ENCODE data around the gene PCDH11Y.
"Not testable (repeated sequence)": the region's sequence is repeated elsewhere in the genome, so short reads cannot be mapped to it uniquely, and the experiment has no call there.

PCDH11Y gene

DNA sequence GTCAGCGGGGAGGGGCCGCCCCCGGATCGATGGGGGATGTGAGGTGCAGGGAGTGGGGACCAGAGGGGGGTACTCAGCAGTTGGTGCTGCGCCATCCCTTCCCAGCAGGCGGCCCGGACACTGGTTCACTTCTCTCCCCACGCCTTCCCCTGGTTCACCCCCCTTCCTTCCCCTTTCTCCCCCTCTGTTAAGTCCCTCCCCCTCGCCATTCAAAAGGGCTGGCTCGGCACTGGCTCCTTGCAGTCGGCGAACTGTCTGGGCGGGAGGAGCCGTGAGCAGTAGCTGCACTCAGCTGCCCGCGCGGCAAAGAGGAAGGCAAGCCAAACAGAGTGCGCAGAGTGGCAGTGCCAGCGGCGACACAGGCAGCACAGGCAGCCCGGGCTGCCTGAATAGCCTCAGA is at the start of gene PCDH11Y:
Gene PCDH11Y (plus strand): TSS at position 240 of the 400 bp plus-strand sequence. CDS start 56,804 bp downstream, outside the sequence.
- H3K27ac ChIP-seq; H3K4me3 ChIP-seq; DNase-seq (ENCODE audit: low spot score): not testable (repeated sequence)

DNA sequence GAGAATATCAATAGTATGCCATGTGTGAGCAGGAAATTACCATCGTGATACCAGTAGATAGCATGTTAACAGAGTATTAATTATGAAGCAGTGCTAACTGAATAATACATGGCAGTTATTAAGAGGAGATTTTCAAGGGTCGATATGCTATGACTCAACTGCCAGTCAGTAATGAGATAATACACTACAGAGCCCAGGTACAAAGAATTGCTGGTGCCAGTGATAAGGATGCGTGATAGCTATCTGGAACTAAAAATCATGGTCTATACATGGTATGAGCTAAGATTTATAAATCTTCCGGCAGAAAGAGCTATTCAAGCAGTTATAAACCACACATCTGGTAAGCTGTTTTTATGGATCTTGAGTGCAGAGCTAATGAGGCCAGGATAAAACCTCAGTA is 32.2 kb upstream of the PCDH11Y start:
- not testable (repeated sequence) for H3K27ac ChIP-seq; H3K4me3 ChIP-seq; DNase-seq (ENCODE audit: low spot score)

DNA sequence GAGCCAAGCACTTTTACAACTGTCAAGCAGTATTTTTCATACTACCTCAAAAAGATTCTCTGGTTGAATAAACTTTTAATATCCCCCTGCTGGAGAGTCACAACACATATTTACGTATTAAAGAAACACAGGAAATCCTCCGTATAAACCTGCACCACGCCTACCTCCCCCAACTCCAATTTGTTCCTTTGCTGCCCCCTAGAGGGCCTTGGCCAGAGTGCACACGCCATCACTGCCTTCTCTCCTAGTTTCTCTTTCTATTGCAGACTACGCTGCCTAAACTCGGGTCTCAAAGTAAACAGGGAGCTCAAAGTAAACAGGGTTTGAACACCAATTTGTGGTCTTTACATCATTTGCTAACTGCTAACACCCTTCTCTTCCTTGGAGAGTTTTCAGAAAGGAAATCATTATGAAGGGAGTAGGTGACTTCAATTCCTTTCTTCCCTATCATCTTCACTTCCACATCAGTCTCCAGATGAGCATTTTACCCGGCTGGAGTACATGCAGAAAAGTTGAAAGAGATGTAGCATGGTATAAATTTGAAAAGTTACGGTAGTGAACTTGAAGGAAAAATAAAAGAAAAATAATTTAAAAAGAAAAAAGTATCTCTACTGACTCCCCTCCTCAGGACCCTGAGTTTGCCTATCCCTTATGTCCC is 8.2 kb upstream of the PCDH11Y start:
- not testable (repeated sequence) for DNase-seq (ENCODE audit: low spot score); H3K27ac ChIP-seq

DNA sequence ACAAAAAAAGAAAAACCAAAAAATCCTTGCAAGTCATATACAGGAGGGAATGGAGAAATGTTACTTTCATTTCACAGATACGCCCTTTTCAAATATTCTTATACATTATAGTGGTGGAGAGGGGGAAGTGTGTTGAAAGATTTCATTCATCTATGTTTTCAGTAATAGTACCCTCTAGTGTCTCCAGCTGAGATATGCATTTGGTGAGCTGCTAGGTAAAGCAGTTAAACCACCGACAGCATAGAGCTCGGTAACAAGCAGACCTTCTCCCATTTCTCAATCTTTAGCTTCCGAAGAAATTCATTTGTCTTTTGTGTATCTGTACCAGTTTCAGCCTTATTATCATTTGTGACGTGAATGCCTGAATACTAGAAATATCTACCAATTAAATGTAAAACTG is 5.2 kb upstream of the PCDH11Y start:
- not testable (repeated sequence) for H3K4me3 ChIP-seq; DNase-seq (ENCODE audit: low spot score); H3K27ac ChIP-seq

More for the DNA sequence above, 8.2 kb upstream of the PCDH11Y start:
- H3K4me3 ChIP-seq, result not testable (repeated sequence)

DNA sequence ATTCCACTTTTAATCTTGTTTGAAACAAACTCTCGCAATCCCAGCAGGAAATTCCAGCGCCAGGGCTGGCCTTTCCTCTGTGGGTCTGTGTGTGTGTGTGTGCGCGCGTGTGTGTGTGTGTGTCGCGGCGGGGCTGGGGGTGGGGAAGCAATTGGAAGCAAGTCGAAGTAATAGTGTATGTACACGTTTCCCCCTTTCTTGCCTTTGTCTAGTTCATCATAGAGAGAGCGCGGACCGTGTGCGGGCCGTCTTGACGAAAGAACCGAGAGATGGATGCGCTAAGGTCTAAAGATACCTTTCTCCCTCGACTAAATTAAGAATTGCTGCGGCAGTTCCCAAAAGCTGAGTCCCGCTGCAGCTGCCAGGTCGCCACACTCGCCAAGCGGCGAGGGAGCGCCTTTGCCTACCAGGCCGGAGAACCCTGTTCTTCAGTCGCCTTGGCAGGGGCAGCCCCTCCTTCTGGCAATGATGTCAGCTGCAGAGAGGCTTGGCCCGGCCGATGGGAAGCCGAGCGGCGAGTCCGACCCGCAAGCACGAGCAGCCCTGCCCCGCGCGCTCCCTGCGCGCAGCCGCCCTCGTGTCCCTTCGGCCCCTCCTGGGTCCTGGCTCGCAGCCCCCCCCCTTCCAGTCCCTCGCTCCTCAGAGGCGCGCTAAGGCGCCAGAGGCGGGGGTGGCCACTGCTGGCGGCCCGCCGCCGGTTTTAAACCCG is 2.5 kb downstream of the PCDH11Y start:
- H3K4me3 ChIP-seq; DNase-seq (ENCODE audit: low spot score); H3K27ac ChIP-seq: not testable (repeated sequence)

- not testable (repeated sequence) for DNase-seq (ENCODE audit: low spot score); H3K27ac ChIP-seq; H3K4me3 ChIP-seq
Observed at GRCh38 chrY:5038972-5039523, 39.0 kb downstream of the PCDH11Y start.

- not testable (repeated sequence) for DNase-seq (ENCODE audit: low spot score); H3K27ac ChIP-seq
Observed at GRCh38 chrY:5083017-5083416, 82.9 kb downstream of the PCDH11Y start.

GRCh38 chrY:5182998-5183397 is 182.9 kb downstream of the PCDH11Y start:
- H3K4me3 ChIP-seq; H3K27ac ChIP-seq; DNase-seq (ENCODE audit: low spot score): not testable (repeated sequence)

More at GRCh38 chrY:5083017-5083416, 82.9 kb downstream of the PCDH11Y start:
- H3K4me3 ChIP-seq, result not testable (repeated sequence)

GRCh38 chrY:5215116-5215515 is 215.0 kb downstream of the PCDH11Y start:
- DNase-seq (ENCODE audit: low spot score); H3K27ac ChIP-seq; H3K4me3 ChIP-seq: not testable (repeated sequence)

- not testable (repeated sequence) for H3K4me3 ChIP-seq; DNase-seq (ENCODE audit: low spot score); H3K27ac ChIP-seq
Observed at GRCh38 chrY:5324931-5325330, 324.8 kb downstream of the PCDH11Y start.

DNA sequence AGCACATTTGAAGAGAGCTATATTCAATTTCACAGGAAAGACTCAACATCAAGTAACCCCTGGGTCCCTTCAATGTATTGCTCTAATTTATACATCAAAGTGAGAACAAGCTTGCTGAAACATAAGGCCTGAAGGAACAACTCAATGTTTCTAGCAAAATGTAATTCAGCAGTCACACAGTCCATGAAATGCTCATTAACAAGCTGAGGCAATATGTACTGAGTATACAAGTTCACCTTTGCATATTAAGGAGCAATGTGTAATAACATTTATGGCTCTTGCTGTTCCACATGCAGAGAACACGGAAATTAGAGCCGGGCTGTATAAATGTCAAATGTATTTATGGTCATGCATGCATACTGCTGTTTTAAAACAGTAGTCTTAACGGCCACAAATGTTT is 342.1 kb downstream of the PCDH11Y start:
- not testable (repeated sequence) for DNase-seq (ENCODE audit: low spot score); H3K27ac ChIP-seq; H3K4me3 ChIP-seq

DNA sequence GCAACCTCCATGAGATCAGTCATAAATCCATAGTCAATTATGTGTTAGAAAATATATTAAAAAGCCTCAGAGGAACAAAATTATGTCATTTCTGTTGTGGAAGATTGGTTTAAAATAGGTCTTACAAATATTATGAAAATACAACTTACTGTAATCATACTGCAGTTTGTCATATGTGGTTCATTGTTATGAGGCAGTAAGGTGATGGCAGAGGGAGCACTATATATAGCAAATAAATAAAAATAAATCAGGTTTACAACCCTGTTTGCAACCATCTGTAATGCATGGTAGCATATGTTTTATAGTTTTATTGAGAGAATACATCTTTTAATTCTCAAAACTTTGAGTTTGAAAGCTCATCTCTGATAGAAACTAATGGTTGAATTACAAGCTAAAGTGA is 543.6 kb downstream of the PCDH11Y start:
- not testable (repeated sequence) for DNase-seq (ENCODE audit: low spot score)

GRCh38 chrY:5638589-5638988 is 638.5 kb downstream of the PCDH11Y start:
- not testable (repeated sequence) for DNase-seq (ENCODE audit: low spot score); H3K4me3 ChIP-seq; H3K27ac ChIP-seq

More for the DNA sequence above, 543.6 kb downstream of the PCDH11Y start:
- not testable (repeated sequence) for H3K4me3 ChIP-seq, H3K27ac ChIP-seq

GRCh38 chrY:5679265-5679664 is 679.2 kb downstream of the PCDH11Y start:
- DNase-seq (ENCODE audit: low spot score); H3K4me3 ChIP-seq; H3K27ac ChIP-seq: not testable (repeated sequence)

DNA sequence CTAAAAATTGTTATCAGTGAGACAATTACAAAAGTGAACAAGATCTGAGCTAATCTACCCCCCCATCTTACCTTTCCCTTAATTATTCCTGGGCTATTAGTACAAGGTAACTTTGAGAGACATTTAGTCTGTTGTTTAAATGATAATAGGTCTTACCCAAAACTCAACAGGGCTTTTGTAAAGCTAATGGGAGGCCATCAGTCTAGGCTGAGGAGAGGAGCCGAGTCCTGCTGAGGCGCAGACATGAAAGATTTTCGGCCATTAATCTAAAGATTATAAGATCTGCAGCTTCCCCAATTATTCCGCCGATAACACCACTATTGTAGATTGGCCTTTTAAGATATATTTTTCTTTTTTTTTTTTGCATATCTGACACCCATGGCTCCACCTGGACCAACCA is 708.6 kb downstream of the PCDH11Y start:
- H3K27ac ChIP-seq; H3K4me3 ChIP-seq; DNase-seq (ENCODE audit: low spot score): not testable (repeated sequence)

DNA sequence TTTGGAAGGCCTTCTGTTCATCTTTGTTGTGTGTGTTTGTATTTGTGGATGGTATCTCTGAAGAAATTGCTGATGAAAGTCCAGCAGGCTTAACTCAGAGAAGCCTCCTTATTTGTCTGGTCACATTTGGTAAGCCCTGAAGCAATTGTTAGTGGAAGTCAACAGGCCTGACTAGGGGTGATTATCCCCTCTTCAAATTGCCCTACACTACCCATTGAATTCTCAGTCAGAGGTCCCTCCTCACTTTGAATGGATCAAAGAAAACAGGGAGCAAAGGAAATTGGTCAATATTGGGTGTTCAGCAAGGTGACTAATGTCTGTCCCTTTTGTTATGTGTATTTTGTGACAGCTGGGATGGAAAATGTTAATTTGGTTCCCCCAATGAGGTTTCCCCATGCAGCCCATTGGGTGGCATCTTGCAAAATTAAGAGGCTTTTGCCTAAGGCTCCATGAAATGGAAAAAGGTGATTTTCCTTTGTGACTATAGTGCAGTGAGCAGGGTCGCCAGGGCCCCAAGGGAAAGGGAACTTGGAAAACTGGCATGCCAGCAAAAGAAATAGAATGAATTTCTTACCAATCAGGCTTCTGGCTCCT is 709.8 kb downstream of the PCDH11Y start:
- H3K4me3 ChIP-seq; H3K27ac ChIP-seq; DNase-seq (ENCODE audit: low spot score): not testable (repeated sequence)

GRCh38 chrY:5761403-5761802 is 761.3 kb downstream of the PCDH11Y start:
- DNase-seq (ENCODE audit: low spot score); H3K27ac ChIP-seq; H3K4me3 ChIP-seq: not testable (repeated sequence)

- not testable (repeated sequence) for DNase-seq (ENCODE audit: low spot score); H3K27ac ChIP-seq; H3K4me3 ChIP-seq
Observed at GRCh38 chrY:5776485-5776884, 776.4 kb downstream of the PCDH11Y start.
